HepG2 (cell line): ENCODE data around the gene GRB2. TPM values are rescaled to one million over a fixed set of nuclear protein-coding genes. Genes with fewer than 3 reads are reported as not detected.

ENCODE experiments used
- ATAC-seq: fragments of 200-7000 bp; cut with Tn5 transposase; 3 replicates; pipeline ENCODE4 v1.9.1; 2020; ENCODE audit warnings: mild to moderate bottlenecking, moderate library complexity
- BruUV-seq: library from RNA; stranded (reverse); fragments of 400-500 nt; replicated peaks from 2 replicates; lab custom pipeline; 2021; lab: Mats Ljungman, UMichigan
- CTCF ChIA-PET: fragments of 300-600 bp; formaldehyde crosslinking; extraction: SDS; loops from one replicate; lab custom pipeline; 2021; ENCODE audit warnings: low total read pairs, inconsistent platforms, low intra/inter-chr PET ratio; lab: Yijun Ruan, JAX
- POLR2A ChIA-PET: fragments of 350-600 bp; sonication (Branson Sonifier 250); formaldehyde crosslinking; loops from one replicate; lab custom pipeline; 2020; ENCODE audit warnings: antibody characterized with exemption, inconsistent platforms; lab: Yijun Ruan, JAX
- DNase-seq: peaks from one replicate; pipeline ENCODE4 v3.0.0-alpha.2; 2015; ENCODE audit warnings: low spot score
- FAIRE-seq: peaks from 3 replicates; lab custom pipeline; 2011; peaks lifted over from hg19 to GRCh38; lab: Jason Lieb, UNC
- H2AFZ ChIP-seq: one replicate; pipeline ENCODE4 v1.6.1; 2011; ENCODE audit warnings: low read length, inconsistent platforms
- H3K27ac ChIP-seq: fragments of 300-600 bp; 3 replicates; pipeline ENCODE4 v1.8.0; 2011; ENCODE audit warnings: mixed run types, mild to moderate bottlenecking, mixed read lengths, low read length, inconsistent platforms; ENCODE audit not compliant: insufficient read depth; ENCODE audit errors: extremely low read length
- H3K27me3 ChIP-seq, 2 experiments: fragments of 200-600 bp in 1 of 2; 2 replicates in 1 of 2; 3 replicates in 1 of 2; pipeline versions ENCODE4 v1.6.0 to v1.8.0; 2011; ENCODE audit warnings: low read length in 2 of 2, mild to moderate bottlenecking in 2 of 2, moderate library complexity in 2 of 2, inconsistent platforms in 1 of 2; ENCODE audit not compliant: insufficient read depth in 2 of 2, control insufficient read depth in 1 of 2
- H3K36me3 ChIP-seq, 2 experiments: fragments of 200-600 bp in 1 of 2; replicated peaks in 1 of 2; 2 replicates in 1 of 2; 3 replicates in 1 of 2; pipeline versions ENCODE4 v1.5.1 to v1.8.0; 2011; ENCODE audit warnings: low read length in 2 of 2, inconsistent platforms in 1 of 2; ENCODE audit not compliant: insufficient read depth in 2 of 2, control insufficient read depth in 1 of 2
- H3K4me1 ChIP-seq: 2 replicates; pipeline ENCODE4 v1.5.1; 2012; ENCODE audit warnings: low read length, inconsistent platforms; ENCODE audit not compliant: insufficient read depth
- H3K4me2 ChIP-seq: 2 replicates; pipeline ENCODE4 v1.6.0; 2011; ENCODE audit warnings: low read depth, low read length, inconsistent platforms
- H3K4me3 ChIP-seq, 3 experiments: fragments of 200-600 bp in 1 of 3; sonication (generic), shearing (Covaris generic) in 1 of 3; replicated peaks in 1 of 3; 2 replicates each; pipeline ENCODE4 v1.5.1; 2011 to 2016; ENCODE audit warnings: low read length in 3 of 3, inconsistent platforms in 2 of 3, low read depth in 2 of 3, mild to moderate bottlenecking in 2 of 3, control low read depth in 1 of 3, mixed read lengths in 1 of 3; ENCODE audit not compliant: insufficient read depth in 1 of 3
- H3K79me2 ChIP-seq: one replicate; pipeline ENCODE4 v1.6.1; 2011; ENCODE audit warnings: low read length, inconsistent platforms; ENCODE audit not compliant: insufficient read depth
- H3K9ac ChIP-seq: 2 replicates; pipeline ENCODE4 v1.6.0; 2011; ENCODE audit warnings: mild to moderate bottlenecking, low read depth, low read length, inconsistent platforms; ENCODE audit not compliant: insufficient read depth
- H3K9me3 ChIP-seq: 2 replicates; pipeline ENCODE4 v1.5.1; 2012; ENCODE audit warnings: mild to moderate bottlenecking, low read length
- H4K20me1 ChIP-seq: 2 replicates; pipeline ENCODE4 v1.6.0; 2011; ENCODE audit warnings: inconsistent platforms, mild to moderate bottlenecking, low read length, moderate library complexity; ENCODE audit not compliant: insufficient read depth
- CHCHD3 ChIP-seq: sonication (generic); formaldehyde crosslinking; IDR thresholded peaks from 2 replicates; pipeline ENCODE4 v1.8.0; 2022; ENCODE audit warnings: mild to moderate bottlenecking, missing genetic modification reagents, moderate library complexity
- HNF4A ChIP-seq: sonication (generic); formaldehyde crosslinking; IDR thresholded peaks from 2 replicates; pipeline ENCODE4 v1.4.0; 2020; ENCODE audit warnings: missing genetic modification reagents
- KDM6A ChIP-seq: IDR thresholded peaks from 2 replicates; pipeline ENCODE4 v1.6.1; 2016; ENCODE audit warnings: low read depth
- MYNN ChIP-seq: sonication (generic); formaldehyde crosslinking; IDR thresholded peaks from 2 replicates; pipeline ENCODE4 v1.4.0; 2020; ENCODE audit warnings: mild to moderate bottlenecking, low read depth, missing genetic modification reagents
- SP4 ChIP-seq: sonication (generic); formaldehyde crosslinking; IDR thresholded peaks from 2 replicates; pipeline ENCODE4 v1.8.1; 2023; ENCODE audit warnings: mild to moderate bottlenecking, missing genetic modification reagents
- ZNF331 ChIP-seq: sonication (generic); formaldehyde crosslinking; IDR thresholded peaks from 2 replicates; pipeline ENCODE4 v1.4.0; 2020; ENCODE audit warnings: missing genetic modification reagents
- ZNF550 ChIP-seq: sonication (generic); formaldehyde crosslinking; IDR thresholded peaks from 2 replicates; pipeline ENCODE4 v1.4.0; 2020; ENCODE audit warnings: mild to moderate bottlenecking, missing genetic modification reagents, borderline replicate concordance
- WGBS: methylation state at CpG from one replicate; pipeline ENCODE4 v1.1.6; 2017; ENCODE audit warnings: low lambda C conversion rate; 5-methylcytosine and 5-hydroxymethylcytosine counted together
- in situ Hi-C: cut with HindIII; loops from 2 replicates; pipeline ENCODE4 v1.10.0; 2017; ENCODE audit warnings: low pct_unique_long_range_greater_than_20kb; ENCODE audit not compliant: extremely low pct_ligation_motif_present
- intact Hi-C: fragments of 100-400 bp; cut with micrococcal nuclease; formaldehyde crosslinking; loops from one replicate; pipeline ENCODE4 v1.10.0; 2022; ENCODE audit not compliant: unreplicated experiment
- polyA plus RNA-seq, 8 experiments: library from polyadenylated mRNA; depleted of rRNA in 3 of 8; stranded (reverse) in 7 of 8; unstranded in 1 of 8; fragments of >200 nt; fragmentation: Illumina TruSeq in 4 of 8; extraction: Trizol in 4 of 8; gene quantifications; 2 replicates each; pipeline versions ENCODE4 v1.2.1 to v1.2.3, GENCODE V29; 2011 to 2016; ENCODE audit warnings: low read depth in 4 of 8, missing spikeins in 1 of 8, mixed read lengths in 1 of 8; ENCODE audit not compliant: insufficient read depth in 1 of 8
- total RNA-seq, 5 experiments: library from RNA; depleted of rRNA; stranded (reverse); fragments of >200 nt; fragmentation: Illumina TruSeq; extraction: Trizol; gene quantifications; 2 replicates each; pipeline ENCODE4 v1.2.3, GENCODE V29; 2016; ENCODE audit warnings: low read depth in 1 of 5
- TF ChIP-seq, protein P1 (sequence below): IDR thresholded peaks from 2 replicates; pipeline ENCODE4 v1.6.1; 2016; ENCODE audit warnings: control low read depth
- TF ChIP-seq, protein P2 (sequence below): sonication (generic); formaldehyde crosslinking; IDR thresholded peaks from 2 replicates; pipeline ENCODE4 v1.4.0; 2020; ENCODE audit warnings: missing genetic modification reagents

Gene GRB2
- total and polyA plus RNA-seq, 2 of the 13 experiments (the other 11 are each of a cell fraction or from before 2014, with no cell fraction given): 84.6 to 92.3 TPM

DNA sequence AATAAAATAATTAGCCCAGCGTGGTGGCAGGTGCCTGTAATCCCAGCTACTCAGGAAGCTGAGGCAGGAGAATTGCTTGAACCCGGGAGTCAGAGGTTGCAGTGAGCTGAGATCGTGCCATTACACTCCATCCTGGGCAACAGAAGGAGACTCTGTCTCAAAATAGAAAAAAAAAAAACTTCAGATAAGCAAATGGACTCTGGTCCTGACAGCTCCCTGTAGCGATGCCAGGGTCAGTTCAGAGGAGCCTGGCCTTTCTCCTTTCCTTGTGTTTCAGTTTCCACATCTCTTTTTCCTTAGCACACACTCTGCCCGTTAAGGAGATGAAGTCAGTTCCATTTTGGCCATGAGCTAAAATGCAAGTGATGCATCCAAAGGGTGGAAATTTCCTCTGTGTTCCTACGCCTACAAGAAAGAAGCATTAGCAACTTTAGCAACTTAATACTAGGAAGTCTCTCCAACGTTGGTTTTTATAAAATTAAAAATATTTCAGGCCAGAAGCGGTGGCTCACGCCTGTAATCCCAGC is 11.6 kb upstream of the GRB2 start (continued):
- TF ChIP-seq SP4 (CRISPR knock-in tag) (0 out of 2 replicates have a peak, but pooled peaks have one; percentile 18), HNF4A (CRISPR knock-in tag) (peak; percentile 65)
- TF ChIP-seq, protein P1, sequence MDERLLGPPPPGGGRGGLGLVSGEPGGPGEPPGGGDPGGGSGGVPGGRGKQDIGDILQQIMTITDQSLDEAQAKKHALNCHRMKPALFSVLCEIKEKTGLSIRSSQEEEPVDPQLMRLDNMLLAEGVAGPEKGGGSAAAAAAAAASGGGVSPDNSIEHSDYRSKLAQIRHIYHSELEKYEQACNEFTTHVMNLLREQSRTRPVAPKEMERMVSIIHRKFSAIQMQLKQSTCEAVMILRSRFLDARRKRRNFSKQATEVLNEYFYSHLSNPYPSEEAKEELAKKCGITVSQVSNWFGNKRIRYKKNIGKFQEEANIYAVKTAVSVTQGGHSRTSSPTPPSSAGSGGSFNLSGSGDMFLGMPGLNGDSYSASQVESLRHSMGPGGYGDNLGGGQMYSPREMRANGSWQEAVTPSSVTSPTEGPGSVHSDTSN (CRISPR knock-in tag): no peak

DNA sequence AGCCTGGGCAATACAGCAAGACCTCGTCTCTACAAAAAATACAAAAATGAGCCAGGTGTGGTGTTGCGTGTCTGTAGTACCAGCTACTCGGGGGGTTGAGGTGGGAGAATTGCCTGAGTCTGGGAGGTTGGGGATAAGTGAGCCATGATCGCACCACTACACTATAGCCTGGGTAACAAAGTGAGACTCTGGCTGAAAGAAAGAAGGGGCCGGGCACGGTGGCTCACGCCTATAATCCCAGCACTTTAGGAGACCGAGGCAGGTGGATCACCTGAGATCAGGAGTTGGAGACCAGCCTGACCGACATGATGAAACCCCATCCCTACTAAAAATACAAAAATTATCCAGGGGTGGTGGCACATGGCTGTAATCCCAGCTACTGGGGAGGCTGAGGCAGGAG is 10.5 kb upstream of the GRB2 start:
- H3K4me3 ChIP-seq: no peak overlapping the region
- no peak overlapping the region for H2AFZ ChIP-seq
- no peaks in the 10 kb centered on the region for H4K20me1 ChIP-seq
- ChIA-PET CTCF (no interaction called here), POLR2A (no interaction called here)
- H3K79me2 ChIP-seq: no peaks in the 10 kb centered on the region
- H3K9ac ChIP-seq: no peak overlapping the region
- no peak for ATAC-seq
- H3K4me2 ChIP-seq: no peak overlapping the region
- in situ Hi-C loops: loop anchor here (10.0 kb wide), 1 partner anchor 451 kb away; no protein-coding TSS in a partner anchor
- no peak overlapping the region for H3K27ac ChIP-seq
- no TSS peak for BruUV-seq
- H3K4me1 ChIP-seq: peaks cover 48% of the 10 kb centered on the region
- WGBS: 74% methylated on average over 9 of the region's 9 CpGs
- intact Hi-C loops: no loop called here
- no peaks in the 10 kb centered on the region for H3K36me3 ChIP-seq
- DNase-seq: no peak
- H3K27me3 ChIP-seq: peaks cover 0 to 5% of the 10 kb centered on the region in 2 experiments; a peak in 1 of 5 replicates
- no peaks in the 10 kb centered on the region for H3K9me3 ChIP-seq
- no peak for FAIRE-seq
- no peak for TF ChIP-seq ZNF550 (CRISPR knock-in tag)
- no peak for TF ChIP-seq ZNF331
- TF ChIP-seq CHCHD3 (CRISPR knock-in tag): no peak
- TF ChIP-seq KDM6A (CRISPR knock-in tag): no peak
- TF ChIP-seq, protein P2, sequence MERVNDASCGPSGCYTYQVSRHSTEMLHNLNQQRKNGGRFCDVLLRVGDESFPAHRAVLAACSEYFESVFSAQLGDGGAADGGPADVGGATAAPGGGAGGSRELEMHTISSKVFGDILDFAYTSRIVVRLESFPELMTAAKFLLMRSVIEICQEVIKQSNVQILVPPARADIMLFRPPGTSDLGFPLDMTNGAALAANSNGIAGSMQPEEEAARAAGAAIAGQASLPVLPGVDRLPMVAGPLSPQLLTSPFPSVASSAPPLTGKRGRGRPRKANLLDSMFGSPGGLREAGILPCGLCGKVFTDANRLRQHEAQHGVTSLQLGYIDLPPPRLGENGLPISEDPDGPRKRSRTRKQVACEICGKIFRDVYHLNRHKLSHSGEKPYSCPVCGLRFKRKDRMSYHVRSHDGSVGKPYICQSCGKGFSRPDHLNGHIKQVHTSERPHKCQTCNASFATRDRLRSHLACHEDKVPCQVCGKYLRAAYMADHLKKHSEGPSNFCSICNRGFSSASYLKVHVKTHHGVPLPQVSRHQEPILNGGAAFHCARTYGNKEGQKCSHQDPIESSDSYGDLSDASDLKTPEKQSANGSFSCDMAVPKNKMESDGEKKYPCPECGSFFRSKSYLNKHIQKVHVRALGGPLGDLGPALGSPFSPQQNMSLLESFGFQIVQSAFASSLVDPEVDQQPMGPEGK: no peak
- TF ChIP-seq MYNN (CRISPR knock-in tag): no peak
